RWPE1 (cell line): ENCODE data around the gene TTYH2.
A peak's percentile ranks its signal among the peaks of the same experiment; 100 is the strongest.

Experiments used
- CTCF ChIA-PET: fragments of 350-600 bp; sonication (Branson Sonifier 250); formaldehyde crosslinking; extraction: SDS; loops from one replicate; lab custom pipeline; 2021; lab: Yijun Ruan, JAX
- POLR2A ChIA-PET: fragments of 400-600 bp; formaldehyde crosslinking; extraction: SDS; loops from one replicate; lab custom pipeline; 2020; ENCODE audit warnings: antibody characterized with exemption; ENCODE audit not compliant: low non-redundant PET; lab: Yijun Ruan, JAX
- DNase-seq: peaks from one replicate; pipeline ENCODE4 v3.0.0; 2012; ENCODE audit warnings: low spot score
- H3K27ac ChIP-seq: fragments of 450-650 bp; 2 replicates; pipeline ENCODE4 v1.5.1; 2017
- CTCF ChIP-seq: fragments of 450-650 bp; conservative IDR thresholded peaks from 2 replicates; pipeline ENCODE4 v1.5.1; 2017; ENCODE audit warnings: low read depth, mild to moderate bottlenecking

TTYH2 gene

GRCh38 chr17:74215342-74215727 lies 2.0 kb downstream of the TTYH2 start:
- no peak for DNase-seq
- ChIA-PET CTCF (interaction anchor here (0.7 kb wide), 1 partner anchor 16 kb away, joined by 4 read pairs; no protein-coding TSS in a partner anchor), POLR2A (interaction anchor here (0.5 kb wide), 1 partner anchor 1170 kb away, joined by 3 read pairs; no protein-coding TSS in a partner anchor)
- H3K27ac ChIP-seq = no peak overlapping the region
- TF ChIP-seq CTCF = no peak

- CTCF ChIA-PET = interaction anchor here (0.6 to 1.1 kb wide), 4 partner anchors 74 to 977 kb away, joined by 3 to 4 read pairs (median 4); no protein-coding TSS in a partner anchor
These were observed 3.1 kb downstream of the TTYH2 start for GRCh38 chr17:74216505-74216904.

GRCh38 chr17:74217037-74217730 lies 3.8 kb downstream of the TTYH2 start:
- H3K27ac ChIP-seq = peak overlapping the region; percentile 5; the same call in 1 of the 2 replicates
- POLR2A ChIA-PET = no interaction called here
- DNase-seq = no peak
- TF ChIP-seq CTCF = no peak
- CTCF ChIA-PET = interaction anchor here (0.5 to 1.1 kb wide), 7 partner anchors 8 to 162 kb away, joined by 3 to 4 read pairs (median 4); no protein-coding TSS in a partner anchor

More at GRCh38 chr17:74216505-74216904, 3.1 kb downstream of the TTYH2 start:
- POLR2A ChIA-PET = no interaction called here
- no peak for TF ChIP-seq CTCF
- peak overlapping the region; percentile 5; the same call in 1 of the 2 replicates for H3K27ac ChIP-seq
- DNase-seq = no peak

- POLR2A ChIA-PET = no interaction called here
- no peak for TF ChIP-seq CTCF
- CTCF ChIA-PET = interaction anchor here (0.6 to 0.7 kb wide), 2 partner anchors 8 to 116 kb away, joined by 4 read pairs; no protein-coding TSS in a partner anchor
- no peak for DNase-seq
- no peak overlapping the region for H3K27ac ChIP-seq
These were observed 4.5 kb downstream of the TTYH2 start for GRCh38 chr17:74217888-74218287.

- CTCF ChIA-PET = no interaction called here
- POLR2A ChIA-PET = no interaction called here
- no peak for TF ChIP-seq CTCF
- no peak overlapping the region for H3K27ac ChIP-seq
- no peak for DNase-seq
These were observed 5.1 kb downstream of the TTYH2 start for GRCh38 chr17:74218436-74218835.

GRCh38 chr17:74219576-74220133 lies 6.3 kb downstream of the TTYH2 start:
- ChIA-PET POLR2A (no interaction called here), CTCF (interaction anchor here (0.8 kb wide), 1 partner anchor 688 kb away, joined by 4 read pairs; no protein-coding TSS in a partner anchor)
- DNase-seq = no peak
- no peak overlapping the region for H3K27ac ChIP-seq
- TF ChIP-seq CTCF = no peak
